ENCODE measurements around the gene MTF2.

Gene MTF2

GRCh38 chr1:93111561-93111960 is 32.5 kb downstream of the MTF2 start:
- Histone ChIP-seq H2BK120ac (ENCODE audit: insufficient read depth, low read length, poor library complexity) (no peak overlapping the region), H2AK5ac (ENCODE audit: low read length) (no peak overlapping the region), H2BK12ac (ENCODE audit: low read length) (no peak overlapping the region), H3K4me2 (ENCODE audit: low read length) (no peak overlapping the region), H3K36me3 (ENCODE audit: control insufficient read depth in 1 of 2, insufficient read depth in 2 of 2, low read length in 2 of 2) (peaks cover 8 to 13% of the 10 kb centered on the region in 2 experiments), H3K79me2 (ENCODE audit: control insufficient read depth, insufficient read depth, low read length, poor library complexity) (peaks cover 1% of the 10 kb centered on the region), H3K9me3 (ENCODE audit: insufficient read depth, low read depth, low read length) (no peaks in the 10 kb centered on the region), H3K9ac (ENCODE audit: low read length) (no peak overlapping the region), H3K18ac (ENCODE audit: low read length) (no peak overlapping the region), H3K4me1 (ENCODE audit: control insufficient read depth in 1 of 2, insufficient read depth in 2 of 2, low read length in 2 of 2) (no peaks in the 10 kb centered on the region), H2AFZ (ENCODE audit: insufficient read depth, low read length, poor library complexity) (no peak overlapping the region), H4K12ac (ENCODE audit: low read depth, low read length) (no peak overlapping the region), H2BK5ac (ENCODE audit: low read depth, low read length, poor library complexity) (no peak overlapping the region), H3K79me1 (ENCODE audit: low read length) (no peaks in the 10 kb centered on the region), H3K23ac (ENCODE audit: low read length) (no peak overlapping the region), H4K91ac (ENCODE audit: low read depth, low read length) (no peak overlapping the region), H3K4ac (ENCODE audit: low read depth, low read length) (no peak overlapping the region), H3K27ac (ENCODE audit: low read depth, low read length) (no peak overlapping the region), H3K27me3 (ENCODE audit: insufficient read depth, low read length) (no peaks in the 10 kb centered on the region), H3K14ac (ENCODE audit: low read length) (no peak overlapping the region), H3K4me3 (ENCODE audit: low read depth, low read length) (no peak overlapping the region), H4K8ac (ENCODE audit: low read depth, low read length) (no peak overlapping the region)
- peak in 1 of 2 donors; percentile 18 for DNase-seq

- Histone ChIP-seq H3K9ac (ENCODE audit: low read length) (no peak overlapping the region), H3K36me3 (ENCODE audit: control insufficient read depth in 1 of 2, insufficient read depth in 2 of 2, low read length in 2 of 2) (peaks cover 16% of the 10 kb centered on the region in 2 experiments), H3K4me1 (ENCODE audit: control insufficient read depth in 1 of 2, insufficient read depth in 2 of 2, low read length in 2 of 2) (no peaks in the 10 kb centered on the region), H3K27ac (ENCODE audit: low read depth, low read length) (no peak overlapping the region), H3K79me2 (ENCODE audit: control insufficient read depth, insufficient read depth, low read length, poor library complexity) (peaks cover 1% of the 10 kb centered on the region), H3K23ac (ENCODE audit: low read length) (no peak overlapping the region), H2BK12ac (ENCODE audit: low read length) (no peak overlapping the region), H4K8ac (ENCODE audit: low read depth, low read length) (no peak overlapping the region), H3K27me3 (ENCODE audit: insufficient read depth, low read length) (no peaks in the 10 kb centered on the region), H3K79me1 (ENCODE audit: low read length) (no peaks in the 10 kb centered on the region), H3K9me3 (ENCODE audit: insufficient read depth, low read depth, low read length) (no peaks in the 10 kb centered on the region), H3K18ac (ENCODE audit: low read length) (no peak overlapping the region), H2BK5ac (ENCODE audit: low read depth, low read length, poor library complexity) (no peak overlapping the region), H3K14ac (ENCODE audit: low read length) (no peak overlapping the region), H4K91ac (ENCODE audit: low read depth, low read length) (no peak overlapping the region), H3K4me3 (ENCODE audit: low read depth, low read length) (no peak overlapping the region), H3K4me2 (ENCODE audit: low read length) (no peak overlapping the region), H2AK5ac (ENCODE audit: low read length) (no peak overlapping the region), H3K4ac (ENCODE audit: low read depth, low read length) (no peak overlapping the region), H2AFZ (ENCODE audit: insufficient read depth, low read length, poor library complexity) (no peak overlapping the region), H4K12ac (ENCODE audit: low read depth, low read length) (no peak overlapping the region), H2BK120ac (ENCODE audit: insufficient read depth, low read length, poor library complexity) (no peak overlapping the region)
- WGBS (ENCODE audit: extremely low coverage, insufficient coverage, insufficient read length) = no CpG with 5 or more reads among the region's 3 CpGs
- no peak for DNase-seq
Observed at GRCh38 chr1:93113127-93113526, 34.0 kb downstream of the MTF2 start.

GRCh38 chr1:93114391-93114790 is 35.3 kb downstream of the MTF2 start:
- no peak overlapping the region for H4K12ac ChIP-seq (ENCODE audit: low read depth, low read length)
- no peak overlapping the region for H2AFZ ChIP-seq (ENCODE audit: insufficient read depth, low read length, poor library complexity)
- no peak overlapping the region for H2AK5ac ChIP-seq (ENCODE audit: low read length)
- H2BK120ac ChIP-seq (ENCODE audit: insufficient read depth, low read length, poor library complexity) = no peak overlapping the region
- H3K9me3 ChIP-seq (ENCODE audit: insufficient read depth, low read depth, low read length) = no peaks in the 10 kb centered on the region
- no peak overlapping the region for H4K8ac ChIP-seq (ENCODE audit: low read depth, low read length)
- H3K4me3 ChIP-seq (ENCODE audit: low read depth, low read length) = no peak overlapping the region
- no CpG with 5 or more reads among the region's 2 CpGs for WGBS (ENCODE audit: extremely low coverage, insufficient coverage, insufficient read length)
- H3K4ac ChIP-seq (ENCODE audit: low read depth, low read length) = no peak overlapping the region
- H3K27me3 ChIP-seq (ENCODE audit: insufficient read depth, low read length) = no peaks in the 10 kb centered on the region
- H3K23ac ChIP-seq (ENCODE audit: low read length) = no peak overlapping the region
- H2BK12ac ChIP-seq (ENCODE audit: low read length) = no peak overlapping the region
- H2BK5ac ChIP-seq (ENCODE audit: low read depth, low read length, poor library complexity) = no peak overlapping the region
- H3K79me2 ChIP-seq (ENCODE audit: control insufficient read depth, insufficient read depth, low read length, poor library complexity) = peaks cover 1% of the 10 kb centered on the region
- no peak overlapping the region for H3K18ac ChIP-seq (ENCODE audit: low read length)
- H3K79me1 ChIP-seq (ENCODE audit: low read length) = no peaks in the 10 kb centered on the region
- H3K4me2 ChIP-seq (ENCODE audit: low read length) = no peak overlapping the region
- H3K4me1 ChIP-seq (ENCODE audit: control insufficient read depth in 1 of 2, insufficient read depth in 2 of 2, low read length in 2 of 2) = no peaks in the 10 kb centered on the region
- H3K9ac ChIP-seq (ENCODE audit: low read length) = no peak overlapping the region
- H3K14ac ChIP-seq (ENCODE audit: low read length) = no peak overlapping the region
- H4K91ac ChIP-seq (ENCODE audit: low read depth, low read length) = no peak overlapping the region
- DNase-seq = no peak
- peaks cover 16 to 18% of the 10 kb centered on the region in 2 experiments for H3K36me3 ChIP-seq (ENCODE audit: control insufficient read depth in 1 of 2, insufficient read depth in 2 of 2, low read length in 2 of 2)
- no peak overlapping the region for H3K27ac ChIP-seq (ENCODE audit: low read depth, low read length)

GRCh38 chr1:93120614-93121013 is 41.5 kb downstream of the MTF2 start:
- H4K91ac ChIP-seq (ENCODE audit: low read depth, low read length) = no peak overlapping the region
- no peak for DNase-seq
- H3K79me2 ChIP-seq (ENCODE audit: control insufficient read depth, insufficient read depth, low read length, poor library complexity) = no peaks in the 10 kb centered on the region
- H3K4ac ChIP-seq (ENCODE audit: low read depth, low read length) = no peak overlapping the region
- H3K79me1 ChIP-seq (ENCODE audit: low read length) = no peaks in the 10 kb centered on the region
- H3K4me2 ChIP-seq (ENCODE audit: low read length) = no peak overlapping the region
- H2AK5ac ChIP-seq (ENCODE audit: low read length) = no peak overlapping the region
- no peaks in the 10 kb centered on the region for H3K4me1 ChIP-seq (ENCODE audit: control insufficient read depth in 1 of 2, insufficient read depth in 2 of 2, low read length in 2 of 2)
- H3K4me3 ChIP-seq (ENCODE audit: low read depth, low read length) = no peak overlapping the region
- peaks cover 14 to 17% of the 10 kb centered on the region in 2 experiments for H3K36me3 ChIP-seq (ENCODE audit: control insufficient read depth in 1 of 2, insufficient read depth in 2 of 2, low read length in 2 of 2)
- H2BK120ac ChIP-seq (ENCODE audit: insufficient read depth, low read length, poor library complexity) = no peak overlapping the region
- no peak overlapping the region for H3K9ac ChIP-seq (ENCODE audit: low read length)
- H3K23ac ChIP-seq (ENCODE audit: low read length) = no peak overlapping the region
- H4K12ac ChIP-seq (ENCODE audit: low read depth, low read length) = no peak overlapping the region
- H3K27me3 ChIP-seq (ENCODE audit: insufficient read depth, low read length) = no peaks in the 10 kb centered on the region
- H3K9me3 ChIP-seq (ENCODE audit: insufficient read depth, low read depth, low read length) = no peaks in the 10 kb centered on the region
- H2BK5ac ChIP-seq (ENCODE audit: low read depth, low read length, poor library complexity) = no peak overlapping the region
- no peak overlapping the region for H3K14ac ChIP-seq (ENCODE audit: low read length)
- H2AFZ ChIP-seq (ENCODE audit: insufficient read depth, low read length, poor library complexity) = no peak overlapping the region
- H2BK12ac ChIP-seq (ENCODE audit: low read length) = no peak overlapping the region
- H4K8ac ChIP-seq (ENCODE audit: low read depth, low read length) = no peak overlapping the region
- H3K27ac ChIP-seq (ENCODE audit: low read depth, low read length) = no peak overlapping the region
- H3K18ac ChIP-seq (ENCODE audit: low read length) = no peak overlapping the region

Measured in trophoblast cell (in vitro differentiated cells and primary cell).